GM19023 (cell line): ENCODE results near the gene MAPT.
"Not testable (repeated sequence)": the region's sequence is repeated elsewhere in the genome, so short reads cannot be mapped to it uniquely, and the experiment has no call there.

Experiments used
- ATAC-seq: cut with Tn5 transposase; IDR thresholded peaks from one replicate; pipeline ENCODE4 v1.9.1; 2021; ENCODE audit warnings: mild to moderate bottlenecking, moderate library complexity; ENCODE audit not compliant: unreplicated experiment

Gene MAPT

GRCh38 chr17:45949755-45950320, 55.5 kb downstream of the MAPT start:
- no peak for ATAC-seq

DNA sequence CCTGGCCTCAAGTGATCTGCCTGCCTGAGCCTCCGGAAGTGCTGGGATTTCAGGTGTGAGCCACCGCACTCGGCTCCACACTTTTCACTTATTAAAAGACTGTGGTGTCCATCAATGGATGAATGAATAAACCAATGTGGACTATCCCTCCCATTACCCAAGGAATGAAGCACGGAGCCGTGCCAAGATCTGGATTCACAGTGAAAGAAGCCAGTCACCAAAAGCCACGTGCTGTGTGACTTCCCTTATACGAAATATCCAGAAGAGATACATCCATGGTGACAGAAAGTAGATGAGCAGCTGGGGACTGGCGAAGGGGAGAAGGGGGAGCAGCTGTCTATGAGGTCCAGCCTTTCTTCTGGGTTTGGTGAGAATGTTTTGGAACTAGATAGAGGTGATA, 56.5 kb downstream of the MAPT start:
- no peak for ATAC-seq

DNA sequence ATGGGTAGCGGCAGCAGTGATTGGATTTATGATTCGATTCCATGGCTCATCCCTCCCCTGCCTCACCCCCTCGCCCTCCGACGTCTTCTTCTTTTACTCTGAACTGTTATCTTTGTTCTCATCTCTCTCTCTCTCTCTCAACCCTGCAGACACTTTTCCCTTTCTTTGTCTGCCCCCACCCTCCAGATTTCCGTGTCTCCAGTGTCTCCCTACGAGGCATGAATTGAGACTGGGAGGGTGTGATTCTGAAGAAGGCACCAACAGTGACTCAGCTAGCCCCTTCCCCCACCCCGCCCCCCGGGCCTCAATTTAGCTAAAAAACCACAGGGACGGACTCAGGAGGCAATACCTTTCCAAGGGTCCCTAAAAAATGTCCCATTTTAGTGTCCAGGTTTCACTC, 57.0 kb downstream of the MAPT start:
- no peak for ATAC-seq

GRCh38 chr17:45951941-45952340, 57.6 kb downstream of the MAPT start:
- ATAC-seq: no peak

GRCh38 chr17:45952814-45953320, 58.5 kb downstream of the MAPT start:
- ATAC-seq: no peak

DNA sequence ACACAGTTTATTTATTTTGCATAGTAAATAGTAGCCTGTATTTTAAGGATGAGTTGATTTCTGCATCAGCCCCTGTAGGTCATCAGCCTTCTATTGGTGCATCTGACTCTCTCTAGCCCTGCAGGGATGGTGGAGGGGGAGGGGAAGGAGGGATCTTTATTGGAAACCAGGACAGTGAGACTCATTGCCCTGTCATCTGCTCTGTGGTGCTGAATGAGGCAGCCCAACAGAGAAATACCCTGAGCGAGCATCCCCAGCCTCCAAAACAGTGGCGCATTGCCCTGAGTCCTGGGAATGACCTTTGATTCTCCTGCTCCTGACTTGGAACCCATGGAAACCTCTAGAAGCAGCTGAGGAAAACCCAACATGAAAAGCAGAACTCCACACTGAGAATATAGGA, 59.2 kb downstream of the MAPT start:
- ATAC-seq: no peak

DNA sequence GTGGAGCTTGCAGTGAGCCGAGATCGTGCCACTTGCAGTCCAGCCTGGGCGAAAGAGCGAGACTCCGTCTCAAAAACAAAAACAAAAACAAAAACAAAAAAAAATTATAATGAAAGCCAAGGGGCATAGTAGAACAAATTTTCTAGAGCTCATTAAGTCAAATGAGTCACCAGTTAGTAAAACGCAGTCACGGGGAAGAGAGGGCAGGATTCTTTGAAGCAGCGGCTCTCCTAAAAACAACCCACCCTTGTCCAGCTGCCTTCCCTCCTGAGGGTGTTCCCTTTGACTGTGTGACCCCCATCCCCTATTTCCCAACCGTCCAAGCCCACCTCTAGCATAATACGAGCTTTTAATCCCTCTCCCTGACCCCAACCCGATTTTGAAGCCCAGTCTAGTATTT, 60.6 kb downstream of the MAPT start:
- ATAC-seq: no peak

GRCh38 chr17:45955326-45955725, 61.0 kb downstream of the MAPT start:
- no peak for ATAC-seq

DNA sequence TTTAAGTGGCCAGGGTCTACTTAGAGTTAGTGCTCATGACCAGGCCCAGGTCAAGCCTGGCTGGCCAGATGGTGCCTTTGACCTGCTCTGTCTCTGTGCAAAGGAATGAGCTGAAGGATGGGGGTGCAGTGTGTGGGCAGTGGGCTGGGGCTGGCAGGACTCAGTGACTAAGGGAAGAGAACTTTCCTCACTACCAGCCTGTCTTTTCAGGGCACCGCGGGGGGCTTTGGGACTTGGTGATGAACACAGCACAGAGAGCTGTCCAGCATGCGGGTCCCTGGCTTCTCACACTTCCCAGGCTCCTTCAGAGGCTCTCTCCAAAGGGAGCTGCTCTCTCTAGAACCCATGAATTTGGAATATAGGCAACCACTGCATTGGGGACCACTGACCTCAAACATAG, 61.7 kb downstream of the MAPT start:
- no peak for ATAC-seq

DNA sequence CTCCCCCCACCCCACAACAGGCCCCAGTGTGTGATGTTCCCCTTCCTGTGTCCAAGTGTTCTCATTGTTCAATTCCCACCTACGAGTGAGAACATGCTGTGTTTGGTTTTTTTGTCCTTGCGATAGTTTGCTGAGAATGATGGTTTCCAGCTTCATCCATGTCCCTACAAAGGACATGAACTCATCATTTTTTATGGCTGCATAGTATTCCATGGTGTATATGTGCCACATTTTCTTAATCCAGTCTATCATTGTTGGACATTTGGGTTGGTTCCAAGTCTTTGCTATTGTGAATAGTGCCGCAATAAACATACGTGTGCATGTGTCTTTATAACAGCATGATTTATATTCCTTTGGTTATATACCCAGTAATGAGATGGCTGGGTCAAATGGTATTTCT, 62.4 kb downstream of the MAPT start:
- not testable (repeated sequence) for ATAC-seq

GRCh38 chr17:45958307-45958706, 64.0 kb downstream of the MAPT start:
- ATAC-seq: no peak

DNA sequence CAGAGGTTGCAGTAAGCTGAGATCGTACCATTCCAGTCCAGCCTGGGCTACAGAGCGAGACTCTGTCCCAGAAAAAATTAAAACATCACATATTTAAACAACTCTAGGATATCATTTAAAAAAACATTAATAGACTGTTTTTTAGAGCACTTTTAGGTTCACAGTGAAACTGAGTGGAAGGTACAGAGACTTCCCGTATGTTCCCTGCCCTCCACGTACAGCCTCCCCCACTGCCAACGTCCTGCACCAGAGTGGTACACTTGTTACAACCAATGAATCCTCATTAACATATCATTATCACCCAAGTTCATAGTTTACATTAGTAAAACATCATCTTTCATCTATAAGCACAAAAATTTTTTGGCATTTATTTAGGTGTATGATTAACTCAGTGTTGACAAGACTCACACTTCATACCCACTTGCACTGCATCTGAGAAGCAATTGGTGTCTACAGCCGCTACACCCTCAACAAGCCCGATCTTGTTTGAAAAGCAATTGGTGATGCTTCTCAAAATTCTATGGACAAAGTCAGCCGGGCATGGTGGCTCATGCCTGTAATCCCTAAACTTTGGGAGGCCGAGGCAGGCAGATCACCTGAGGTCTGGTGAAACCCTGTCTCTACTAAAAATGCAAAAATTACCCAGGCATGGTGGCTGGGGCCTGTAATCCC, 64.8 kb downstream of the MAPT start:
- ATAC-seq: no peak

GRCh38 chr17:45960311-45960710, 66.0 kb downstream of the MAPT start:
- no peak for ATAC-seq

- no peak for ATAC-seq
Measured at GRCh38 chr17:45961206-45961605, 66.9 kb downstream of the MAPT start.

GRCh38 chr17:45962221-45962972, 68.0 kb downstream of the MAPT start:
- ATAC-seq: no peak

DNA sequence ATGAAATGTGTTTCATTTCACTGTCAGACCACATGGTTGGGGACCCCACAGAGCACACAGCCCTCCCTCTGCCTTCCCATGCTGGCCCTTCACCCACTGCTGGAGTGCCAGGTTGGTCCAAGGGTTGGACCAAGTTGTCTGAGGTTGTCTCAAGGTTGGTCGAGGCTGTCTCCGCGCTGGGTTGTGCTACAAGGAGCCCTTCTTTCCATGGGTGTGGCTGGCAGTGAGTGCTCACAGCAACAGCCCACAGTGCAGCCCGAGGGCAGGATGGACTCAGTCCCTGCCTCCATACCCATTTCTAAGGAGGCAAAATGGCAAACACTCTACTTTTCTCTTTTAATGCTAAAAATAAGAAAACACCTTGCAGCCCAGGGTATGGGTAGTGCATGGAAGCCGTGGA, 68.9 kb downstream of the MAPT start:
- ATAC-seq: no peak

DNA sequence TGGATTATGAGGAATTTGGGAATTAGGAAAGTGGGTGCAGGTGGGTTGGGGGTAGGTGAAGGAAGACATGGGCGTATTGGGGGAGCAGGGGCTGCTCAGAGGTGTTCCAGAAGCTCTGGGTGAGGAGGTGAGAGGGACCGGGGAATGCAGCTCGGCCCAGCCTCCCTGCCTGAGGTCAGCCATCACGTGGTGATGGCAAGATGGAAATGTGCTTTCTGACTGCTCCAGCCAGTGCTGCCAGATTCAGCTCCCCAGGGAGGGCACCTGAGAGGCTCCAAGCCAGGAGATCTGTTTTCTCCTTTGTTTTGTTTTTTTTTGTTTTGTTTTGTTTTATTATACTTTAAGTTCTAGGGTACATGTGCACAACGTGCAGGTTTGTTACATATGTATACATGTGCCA, 69.5 kb downstream of the MAPT start:
- ATAC-seq: no peak

- ATAC-seq: no peak
Measured at GRCh38 chr17:45964634-45965033, 70.3 kb downstream of the MAPT start.

GRCh38 chr17:45965812-45966211, 71.5 kb downstream of the MAPT start:
- no peak for ATAC-seq

DNA sequence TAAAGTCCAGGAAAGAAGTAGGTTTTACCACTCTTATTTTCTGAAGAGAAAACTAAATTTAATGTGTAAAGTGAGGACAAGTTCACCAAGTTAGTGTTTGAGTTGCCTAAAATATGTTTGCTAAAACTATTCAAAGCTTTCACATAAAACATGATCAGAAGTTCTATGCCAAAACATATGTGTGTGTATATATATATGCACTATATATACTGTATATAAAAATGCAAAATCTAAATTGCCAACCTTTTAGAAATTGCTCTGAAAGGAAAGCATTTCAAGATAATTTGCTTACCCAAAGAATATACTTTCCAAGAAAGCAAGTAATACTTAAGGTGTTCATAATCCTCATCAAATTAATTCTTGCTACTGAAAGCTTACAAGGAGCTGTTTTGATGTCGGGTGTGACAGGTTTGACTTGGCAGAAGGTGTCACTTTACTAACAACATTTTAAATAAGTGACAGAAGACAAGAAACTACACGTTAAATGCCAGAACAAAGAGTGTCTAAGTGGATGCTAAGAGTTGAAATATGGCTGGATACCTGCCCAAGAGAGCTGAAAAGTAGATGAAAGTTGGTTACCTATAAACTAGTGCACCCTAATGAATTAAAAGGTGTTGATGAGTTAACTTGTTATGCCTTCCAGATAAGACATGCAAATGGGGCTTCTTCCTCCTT, 72.4 kb downstream of the MAPT start:
- no peak for ATAC-seq

- no peak for ATAC-seq
Measured at GRCh38 chr17:45967378-45967777, 73.0 kb downstream of the MAPT start.

- no peak for ATAC-seq
Measured at GRCh38 chr17:45968732-45969131, 74.4 kb downstream of the MAPT start.
